GM18517 (cell line): ENCODE measurements around the gene LRFN2.

Experiments used
- ATAC-seq: cut with Tn5 transposase; IDR thresholded peaks from one replicate; pipeline ENCODE4 v1.9.1; 2021; ENCODE audit warnings: mild to moderate bottlenecking, moderate library complexity; ENCODE audit not compliant: unreplicated experiment

Gene LRFN2

GRCh38 chr6:40439026-40439800 is 148.0 kb downstream of the LRFN2 start:
- ATAC-seq: no peak

GRCh38 chr6:40438246-40438887 is 148.8 kb downstream of the LRFN2 start:
- no peak for ATAC-seq

DNA sequence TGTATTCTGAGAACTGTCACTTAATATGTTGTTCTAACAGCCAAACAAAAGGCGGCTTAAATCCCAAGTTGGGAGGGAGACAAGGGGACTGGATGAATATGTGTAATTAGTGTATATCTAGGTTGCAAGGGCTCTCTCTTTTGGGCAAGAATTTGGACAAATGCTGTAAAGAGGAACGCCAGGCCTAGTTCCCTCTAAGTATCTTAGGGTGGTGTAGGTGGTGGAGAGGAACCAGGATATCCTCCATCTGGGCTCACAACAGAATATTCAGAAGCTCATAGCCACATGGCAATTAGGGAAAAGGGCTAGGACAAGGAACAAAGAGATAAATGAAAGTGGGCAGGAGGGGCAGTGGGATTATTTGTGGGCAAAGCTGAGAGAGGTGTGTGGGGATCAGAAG is 149.5 kb downstream of the LRFN2 start:
- no peak for ATAC-seq

- ATAC-seq: no peak
These were observed 150.2 kb downstream of the LRFN2 start for GRCh38 chr6:40436685-40437604.

- no peak for ATAC-seq
These were observed 154.2 kb downstream of the LRFN2 start for GRCh38 chr6:40432982-40433381.

- no peak for ATAC-seq
These were observed 155.5 kb downstream of the LRFN2 start for GRCh38 chr6:40431706-40432105.

- no peak for ATAC-seq
These were observed 160.0 kb downstream of the LRFN2 start for GRCh38 chr6:40427196-40427595.

- no peak for ATAC-seq
These were observed 160.7 kb downstream of the LRFN2 start for GRCh38 chr6:40426346-40427066.

- no peak for ATAC-seq
These were observed 161.8 kb downstream of the LRFN2 start for GRCh38 chr6:40425192-40425919.

DNA sequence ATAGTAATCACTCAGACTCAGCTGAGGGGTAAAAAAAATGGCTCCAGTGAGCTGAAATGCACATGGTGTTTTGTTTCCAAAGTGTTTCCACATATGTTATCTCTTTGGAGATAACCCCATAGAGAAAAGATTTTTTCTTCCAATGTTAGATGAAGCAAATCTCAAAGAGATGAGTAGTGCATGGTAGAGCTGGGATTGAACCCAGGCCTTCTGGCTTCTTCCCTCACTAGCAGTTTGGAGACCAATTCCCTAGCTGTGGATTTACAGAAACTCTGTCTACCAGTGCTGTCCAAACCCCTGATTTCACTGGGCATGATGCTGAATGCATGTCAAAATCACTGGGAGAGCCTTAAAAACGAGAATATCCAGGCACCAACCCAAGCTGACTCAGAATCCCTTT is 165.1 kb downstream of the LRFN2 start:
- ATAC-seq: no peak

- no peak for ATAC-seq
These were observed 167.0 kb downstream of the LRFN2 start for GRCh38 chr6:40419946-40420728.

- no peak for ATAC-seq
These were observed 167.8 kb downstream of the LRFN2 start for GRCh38 chr6:40419377-40419776.

DNA sequence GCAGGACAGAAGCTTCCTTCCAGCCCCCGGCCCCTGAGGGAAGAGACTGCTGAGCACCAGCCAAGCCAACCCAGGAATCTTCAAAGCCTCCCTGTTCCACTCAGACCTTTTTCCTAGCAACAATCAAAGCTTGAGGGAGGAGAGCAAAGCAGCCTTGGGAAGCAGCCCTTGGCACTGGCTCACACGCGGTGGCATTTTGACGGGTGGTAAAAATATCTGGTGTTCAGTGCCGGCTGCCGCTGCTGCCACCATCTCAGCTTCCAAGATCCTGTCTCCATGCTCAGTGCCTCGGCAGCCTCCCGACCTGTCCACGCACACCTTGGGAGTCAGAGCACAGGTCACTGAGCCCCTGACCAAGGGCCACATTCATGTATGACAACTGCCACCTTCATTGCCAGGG is 170.1 kb downstream of the LRFN2 start:
- ATAC-seq: no peak

DNA sequence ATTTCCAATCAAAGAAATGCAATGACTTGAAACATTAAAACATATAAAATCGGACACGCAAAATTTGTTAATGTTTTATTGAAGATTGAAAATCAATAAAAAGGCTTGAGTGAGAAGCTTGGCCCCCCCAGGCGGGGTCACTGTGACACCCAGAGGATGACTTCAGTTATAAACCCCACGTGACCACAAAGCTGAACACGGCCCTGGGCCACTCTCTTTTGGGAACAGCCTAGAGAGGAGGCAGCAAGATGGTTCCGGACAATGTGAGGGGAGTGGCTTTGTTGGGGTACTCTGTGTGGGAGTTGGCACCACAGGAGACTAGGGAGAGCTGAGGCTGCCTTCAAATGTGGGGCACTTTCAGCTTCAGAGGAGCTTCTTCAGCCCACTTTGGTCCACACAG is 172.5 kb downstream of the LRFN2 start:
- ATAC-seq: no peak

- no peak for ATAC-seq
These were observed 173.9 kb downstream of the LRFN2 start for GRCh38 chr6:40413239-40413638.

- ATAC-seq: no peak
These were observed 175.3 kb downstream of the LRFN2 start for GRCh38 chr6:40411881-40412280.

GRCh38 chr6:40410821-40411220 is 176.3 kb downstream of the LRFN2 start:
- no peak for ATAC-seq

- no peak for ATAC-seq
These were observed 177.3 kb downstream of the LRFN2 start for GRCh38 chr6:40409716-40410397.
